Retina (tissue), 1 donor: ENCODE measurements around the gene LRMDA.
"Not testable (repeated sequence)": the region's sequence is repeated elsewhere in the genome, so short reads cannot be mapped to it uniquely, and the experiment has no call there.

ENCODE experiments used
- DNase-seq: peaks from one replicate; pipeline ENCODE4 v3.0.0-alpha.2; 2016

The LRMDA gene

DNA sequence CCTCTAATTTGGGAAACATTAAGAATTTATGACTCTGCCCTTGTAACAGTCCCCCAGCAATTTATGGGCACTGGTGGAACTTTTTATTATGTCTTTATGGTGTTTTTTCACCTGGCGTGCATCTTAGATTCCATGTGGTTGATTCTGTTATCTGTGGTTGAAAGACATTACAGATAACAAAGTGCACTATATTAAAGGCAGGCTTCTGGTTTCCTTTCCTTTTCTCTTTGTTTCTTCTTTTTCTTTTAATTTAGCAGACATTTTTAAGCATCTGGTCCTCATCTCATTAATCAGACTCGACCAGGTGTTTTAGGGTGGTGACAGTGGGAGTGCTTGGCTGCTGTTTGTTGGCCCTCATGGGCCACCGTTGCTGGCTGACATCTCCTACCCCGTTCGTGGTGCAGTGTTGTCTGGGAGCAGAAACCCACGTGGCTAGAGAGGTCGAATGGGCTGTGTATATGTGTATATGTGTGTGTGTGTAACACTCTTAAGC is 77.4 kb downstream of the LRMDA start:
- DNase-seq: no peak

- DNase-seq: no peak
These were observed 78.3 kb downstream of the LRMDA start for GRCh38 chr10:75509706-75510105.

GRCh38 chr10:75511011-75511410 is 79.6 kb downstream of the LRMDA start:
- no peak for DNase-seq

DNA sequence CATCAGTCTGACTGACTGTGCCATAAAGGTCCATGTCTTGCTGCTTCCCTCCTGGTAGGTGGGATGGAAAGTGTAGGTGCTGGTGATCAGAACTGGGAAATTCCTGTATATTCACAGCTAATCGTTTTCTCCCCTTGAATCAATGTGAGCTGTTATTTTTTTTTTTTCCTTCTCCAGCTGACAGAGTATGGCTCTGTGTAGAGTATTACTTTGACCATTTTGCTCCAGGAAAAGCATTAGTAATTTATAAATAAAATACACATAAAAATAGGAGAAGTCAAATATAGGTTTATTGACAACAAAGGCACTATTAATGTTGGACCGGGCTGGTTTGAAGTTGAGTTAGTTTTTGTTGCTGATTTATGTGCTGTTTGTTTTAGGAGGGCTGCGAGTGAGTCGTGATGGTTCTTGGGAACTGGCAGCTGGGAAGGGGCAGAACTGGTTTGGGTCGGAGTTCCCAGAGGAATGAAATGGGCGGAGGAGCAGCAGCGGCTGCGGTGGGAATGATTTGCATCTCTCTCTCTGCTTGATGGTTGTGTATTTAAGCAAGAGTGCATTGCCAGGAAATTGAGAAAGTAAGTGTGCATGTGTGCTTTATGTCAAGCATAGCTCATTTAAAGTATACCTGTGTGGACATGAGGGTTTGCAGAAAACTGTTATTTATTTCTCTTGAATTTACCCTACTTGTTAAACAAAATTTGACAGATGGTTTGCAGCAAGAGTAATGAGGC is 80.9 kb downstream of the LRMDA start:
- DNase-seq: no peak

- no peak for DNase-seq
These were observed 82.0 kb downstream of the LRMDA start for GRCh38 chr10:75513292-75513885.

- DNase-seq: no peak
These were observed 83.4 kb downstream of the LRMDA start for GRCh38 chr10:75514830-75515229.

- not testable (repeated sequence) for DNase-seq
These were observed 84.7 kb downstream of the LRMDA start for GRCh38 chr10:75516154-75516553.

DNA sequence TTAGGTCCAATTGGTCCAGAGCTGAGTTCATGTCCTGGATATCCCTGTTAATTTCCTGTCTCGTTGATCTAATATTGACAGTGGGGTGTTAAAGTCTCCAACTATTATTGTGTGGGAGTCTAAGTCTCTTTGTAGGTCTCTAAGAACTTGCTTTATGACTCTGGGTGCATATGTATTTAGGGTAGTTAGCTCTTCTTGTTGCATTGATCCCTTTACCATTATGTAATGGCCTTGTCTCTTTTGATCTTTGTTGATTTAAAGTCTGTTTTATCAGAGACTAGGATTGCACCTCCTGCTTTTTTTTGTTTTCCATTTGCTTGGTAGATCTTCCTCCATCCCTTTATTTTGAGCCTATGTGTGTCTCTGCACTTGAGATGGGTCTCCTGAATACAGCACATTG is 87.8 kb downstream of the LRMDA start:
- DNase-seq: not testable (repeated sequence)

DNA sequence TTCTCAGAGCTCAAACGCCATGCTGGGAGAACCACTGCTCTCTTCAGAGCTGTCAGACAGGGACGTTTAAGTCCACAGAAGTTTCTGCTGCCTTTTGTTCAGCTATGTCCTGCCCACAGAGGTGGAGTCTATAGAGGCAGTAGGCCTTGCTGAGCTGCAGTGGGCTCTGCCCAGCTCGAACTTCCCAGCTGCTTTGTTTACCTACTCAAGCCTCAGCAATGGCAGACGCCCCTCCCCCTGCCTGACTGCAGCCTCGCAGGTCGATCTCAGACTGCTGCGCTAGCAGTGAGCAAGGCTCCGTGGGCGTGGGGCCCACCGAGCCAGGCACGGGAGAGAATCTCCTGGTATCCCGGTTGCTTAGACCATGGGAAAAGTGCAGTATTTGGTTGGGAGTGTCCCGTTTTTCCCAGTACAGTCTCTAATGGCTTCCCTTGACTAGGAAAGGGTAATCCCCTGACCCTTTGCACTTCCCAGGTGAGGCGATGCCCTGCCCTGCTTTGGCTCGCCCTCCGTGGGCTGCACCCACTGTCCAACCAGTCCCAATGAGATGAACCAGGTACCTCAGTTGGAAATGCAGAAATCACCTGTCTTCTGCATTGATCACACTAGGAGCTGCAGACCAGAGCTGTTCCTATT is 89.9 kb downstream of the LRMDA start:
- DNase-seq: not testable (repeated sequence)

DNA sequence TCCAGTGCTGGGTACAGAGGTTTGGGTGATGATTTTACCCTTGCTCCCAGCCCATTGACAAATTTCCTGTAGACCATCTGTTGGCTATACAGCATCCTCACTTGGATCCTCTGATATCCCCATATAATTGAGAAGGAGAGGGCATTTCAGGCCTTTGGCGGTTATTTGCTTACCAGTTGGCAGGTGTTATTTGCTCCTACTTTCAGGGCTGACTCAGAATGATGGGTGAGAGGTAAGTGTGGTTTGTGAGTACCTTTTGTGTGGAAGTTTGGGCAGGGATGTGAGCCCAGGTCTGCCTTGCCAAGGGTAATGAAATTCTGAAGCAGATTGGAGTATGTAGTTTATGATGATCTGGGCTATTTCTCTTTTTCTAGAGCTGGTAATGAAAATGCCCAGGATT is 93.6 kb downstream of the LRMDA start:
- no peak for DNase-seq

- no peak for DNase-seq
These were observed 94.2 kb downstream of the LRMDA start for GRCh38 chr10:75525646-75526045.

- DNase-seq: no peak
These were observed 96.1 kb downstream of the LRMDA start for GRCh38 chr10:75527542-75527941.

- no peak for DNase-seq
These were observed 97.0 kb downstream of the LRMDA start for GRCh38 chr10:75528392-75528791.

GRCh38 chr10:75530299-75530698 is 98.9 kb downstream of the LRMDA start:
- DNase-seq: no peak

DNA sequence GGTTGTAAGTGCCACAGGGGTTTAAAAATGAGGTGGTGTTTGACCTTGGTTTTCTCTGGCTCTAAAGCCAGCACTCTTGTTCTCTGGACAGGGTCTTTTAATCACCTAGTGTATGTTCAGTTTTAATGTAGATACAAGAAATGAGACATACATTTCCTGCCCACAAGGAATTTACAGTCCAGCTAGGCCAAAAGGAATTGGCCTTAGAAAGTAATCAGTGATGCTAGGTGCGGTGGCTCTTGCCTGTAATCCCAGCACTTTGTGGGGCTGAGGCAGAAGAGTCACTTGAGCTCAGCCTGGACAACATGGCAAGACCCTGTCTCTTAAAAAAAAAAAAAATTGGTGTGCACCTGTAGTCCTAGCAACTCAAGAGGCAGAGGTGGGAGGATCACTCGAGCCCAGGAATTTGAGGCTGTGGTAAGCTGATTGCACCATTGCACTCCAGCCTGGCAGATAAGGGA is 100.2 kb downstream of the LRMDA start:
- DNase-seq: no peak

- DNase-seq: no peak
These were observed 101.0 kb downstream of the LRMDA start for GRCh38 chr10:75532253-75532924.

DNA sequence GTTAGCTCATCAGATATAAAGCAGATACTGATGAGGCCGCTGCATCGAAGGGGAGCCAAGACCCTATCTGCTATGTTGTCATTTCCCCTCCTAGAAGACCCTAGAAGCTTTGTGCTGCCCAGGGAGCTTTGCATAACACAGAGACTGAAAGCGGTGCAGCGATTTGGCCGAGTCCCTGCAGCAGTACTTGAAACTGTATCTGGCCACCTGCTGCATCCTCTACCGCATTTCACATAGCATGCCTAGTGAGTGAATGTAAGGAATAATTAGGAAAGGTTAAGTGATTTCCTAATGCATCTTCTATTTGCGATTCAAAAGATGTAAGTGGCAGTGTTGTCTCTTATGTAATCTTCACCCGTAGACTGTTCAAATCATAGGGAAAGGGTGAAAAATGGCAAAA is 106.7 kb downstream of the LRMDA start:
- DNase-seq: no peak

DNA sequence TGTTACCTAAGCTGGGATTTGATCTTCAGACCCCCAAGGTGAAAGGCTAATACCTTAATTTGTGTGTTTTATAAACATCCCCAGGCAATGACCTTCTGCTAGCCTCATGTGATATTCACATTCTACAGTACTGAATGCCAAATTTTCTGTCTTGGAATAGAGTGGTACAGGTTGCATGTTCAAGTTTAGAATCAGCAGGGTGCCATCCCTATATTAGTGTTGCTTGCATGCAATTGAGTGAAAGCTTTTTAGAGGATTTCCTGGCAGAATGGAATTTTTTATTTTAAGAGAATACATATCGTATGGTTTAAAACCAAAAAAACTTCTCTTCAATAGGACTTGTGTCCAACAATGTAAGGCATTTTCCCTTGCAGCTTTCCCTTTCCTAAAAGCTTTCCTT is 107.3 kb downstream of the LRMDA start:
- no peak for DNase-seq

DNA sequence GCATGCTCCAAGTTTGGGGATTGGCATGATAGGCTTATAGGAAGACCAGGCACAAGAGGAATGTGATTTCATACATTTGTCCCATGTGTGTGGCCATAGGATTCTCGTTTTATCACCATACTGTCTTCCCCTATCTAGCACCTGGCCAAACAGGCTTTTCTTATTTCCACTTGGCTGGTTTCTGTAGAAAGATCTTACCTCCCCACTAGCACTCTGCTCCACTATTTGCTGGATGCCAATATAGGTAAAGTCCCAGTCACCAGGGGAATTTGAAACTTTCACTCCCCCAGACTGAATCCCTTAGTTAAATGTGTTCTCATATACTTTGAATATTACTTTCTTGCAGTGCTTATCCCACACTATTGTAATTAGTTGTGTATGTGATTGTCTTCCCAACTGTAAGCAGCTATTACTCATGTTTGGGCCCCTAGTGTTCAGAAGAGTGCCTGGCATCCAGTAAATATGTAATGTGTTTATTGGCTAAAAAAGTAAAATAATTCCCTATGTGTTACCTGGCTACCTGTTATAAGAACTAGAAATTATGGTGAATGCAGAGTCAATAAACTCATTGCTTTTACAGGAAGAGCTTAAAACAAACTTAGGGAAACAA is 109.0 kb downstream of the LRMDA start:
- no peak for DNase-seq

DNA sequence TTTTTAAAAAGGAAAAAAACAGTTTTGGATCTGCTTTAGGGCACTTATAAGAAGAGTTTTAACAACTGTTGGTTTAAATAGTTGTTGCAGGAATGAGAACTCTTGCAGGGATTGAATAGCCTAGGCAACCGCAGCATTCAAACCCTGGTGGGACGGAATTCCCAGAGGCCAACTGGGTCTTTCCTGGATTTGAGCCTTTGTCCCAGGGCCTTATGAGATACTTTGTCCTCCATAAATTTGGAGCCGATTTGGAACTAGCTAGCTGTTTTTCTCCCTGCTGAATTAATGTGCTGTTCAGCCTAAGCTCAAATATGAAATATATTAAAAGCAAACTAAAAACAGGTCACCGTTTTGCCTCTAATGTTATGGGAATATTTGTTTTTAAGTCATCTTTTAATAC is 109.6 kb downstream of the LRMDA start:
- no peak for DNase-seq

- peak; percentile 27 for DNase-seq
These were observed 110.0 kb downstream of the LRMDA start for GRCh38 chr10:75541411-75541810.

GRCh38 chr10:75542084-75542483 is 110.7 kb downstream of the LRMDA start:
- peak; percentile 19 for DNase-seq

DNA sequence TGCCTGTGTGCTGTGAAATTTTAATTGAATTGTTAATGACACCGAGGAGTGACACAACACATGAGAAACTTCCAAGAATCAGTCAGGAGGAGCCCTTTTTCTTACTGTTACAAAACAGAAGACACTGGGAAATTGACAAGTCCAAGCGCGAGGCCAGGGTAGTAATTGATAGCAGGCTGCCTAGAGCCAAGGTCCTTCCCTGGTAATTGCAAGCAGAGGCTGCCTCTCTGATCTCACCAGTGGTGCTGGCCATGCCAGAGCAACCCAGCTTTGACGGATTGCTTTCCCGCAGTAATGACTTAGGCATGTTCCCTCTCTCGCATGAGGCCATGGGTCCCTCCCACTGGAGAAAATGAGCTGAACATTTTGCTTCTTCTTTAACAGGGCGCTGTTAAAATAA is 111.5 kb downstream of the LRMDA start:
- peak; percentile 47 for DNase-seq
